Neutrophil (primary cell): ENCODE data around the gene CACNA1D.

ENCODE experiments used
- H3K27ac ChIP-seq: fragments of 200-600 bp; sonication (generic); 2 replicates; pipeline ENCODE4 v1.5.1; 2016; ENCODE audit warnings: mild to moderate bottlenecking, moderate library complexity
- H3K27me3 ChIP-seq: fragments of 200-600 bp; sonication (generic); 2 replicates; pipeline ENCODE4 v1.6.0; 2016; ENCODE audit warnings: mild to moderate bottlenecking
- H3K36me3 ChIP-seq: fragments of 200-600 bp; sonication (generic); 2 replicates; pipeline ENCODE4 v1.5.1; 2017
- H3K4me1 ChIP-seq, 2 experiments: fragments of 200-600 bp in 1 of 2; sonication (generic) in 1 of 2; 1 replicate in 1 of 2; 2 replicates in 1 of 2; pipeline versions ENCODE4 v1.5.1 to v1.6.1; 2013 to 2016; ENCODE audit warnings: low read depth in 1 of 2, low read length in 1 of 2, mild to moderate bottlenecking in 1 of 2, moderate library complexity in 1 of 2; ENCODE audit not compliant: control insufficient read depth in 1 of 2, insufficient read depth in 1 of 2
- H3K4me3 ChIP-seq, 2 experiments: fragments of 200-600 bp in 1 of 2; sonication (generic) in 1 of 2; 1 replicate in 1 of 2; 2 replicates in 1 of 2; pipeline ENCODE4 v1.5.1; 2013 to 2016; ENCODE audit warnings: low read depth in 1 of 2, low read length in 1 of 2, mild to moderate bottlenecking in 1 of 2, moderate library complexity in 1 of 2
- H3K9me3 ChIP-seq: fragments of 200-600 bp; sonication (generic); 2 replicates; pipeline ENCODE4 v1.5.1; 2016
- CTCF ChIP-seq: fragments of 200-600 bp; sonication (generic); IDR thresholded peaks from 2 replicates; pipeline ENCODE4 v1.5.1; 2016; ENCODE audit warnings: antibody characterized with exemption

CACNA1D gene

GRCh38 chr3:53713626-53714025, 219.2 kb downstream of the CACNA1D start:
- Histone ChIP-seq H3K9me3 (no peaks in the 10 kb centered on the region), H3K27me3 (no peaks in the 10 kb centered on the region), H3K4me3 (no peak overlapping the region), H3K4me1 (peaks cover 26 to 28% of the 10 kb centered on the region in 2 experiments), H3K27ac (no peak overlapping the region), H3K36me3 (no peaks in the 10 kb centered on the region)
- TF ChIP-seq CTCF = no peak

GRCh38 chr3:53715815-53716483, 221.5 kb downstream of the CACNA1D start:
- Histone ChIP-seq H3K36me3 (no peaks in the 10 kb centered on the region), H3K27ac (no peak overlapping the region)
- TF ChIP-seq CTCF = no peak

GRCh38 chr3:53716998-53717397, 222.6 kb downstream of the CACNA1D start:
- Histone ChIP-seq H3K4me1 (peaks cover 7 to 8% of the 10 kb centered on the region in 2 experiments), H3K4me3 (no peak overlapping the region), H3K9me3 (no peaks in the 10 kb centered on the region), H3K27ac (no peak overlapping the region), H3K27me3 (peaks cover 17% of the 10 kb centered on the region), H3K36me3 (no peaks in the 10 kb centered on the region)
- no peak for TF ChIP-seq CTCF

More at GRCh38 chr3:53715815-53716483, 221.5 kb downstream of the CACNA1D start:
- Histone ChIP-seq H3K4me1 (peaks cover 7 to 8% of the 10 kb centered on the region in 2 experiments), H3K4me3 (no peak overlapping the region), H3K9me3 (no peaks in the 10 kb centered on the region), H3K27me3 (peaks cover 8% of the 10 kb centered on the region)

GRCh38 chr3:53718462-53718861, 224.1 kb downstream of the CACNA1D start:
- no peak overlapping the region for H3K27ac ChIP-seq
- TF ChIP-seq CTCF = no peak

GRCh38 chr3:53719796-53720195, 225.4 kb downstream of the CACNA1D start:
- Histone ChIP-seq H3K27ac (no peak overlapping the region), H3K27me3 (peaks cover 42% of the 10 kb centered on the region), H3K4me3 (no peak overlapping the region), H3K36me3 (no peaks in the 10 kb centered on the region), H3K9me3 (no peaks in the 10 kb centered on the region), H3K4me1 (peaks cover 7 to 8% of the 10 kb centered on the region in 2 experiments)
- TF ChIP-seq CTCF = no peak

More at GRCh38 chr3:53718462-53718861, 224.1 kb downstream of the CACNA1D start:
- Histone ChIP-seq H3K4me3 (no peak overlapping the region), H3K4me1 (peaks cover 7 to 8% of the 10 kb centered on the region in 2 experiments), H3K36me3 (no peaks in the 10 kb centered on the region), H3K27me3 (peaks cover 30% of the 10 kb centered on the region), H3K9me3 (no peaks in the 10 kb centered on the region)
